NT2/D1 (cell line): ENCODE results near the gene CCDC92.

Experiments used
- SUZ12 ChIP-seq: IDR thresholded peaks from 2 replicates; pipeline ENCODE4 v1.6.1; 2011; ENCODE audit not compliant: insufficient read length, insufficient read depth; ENCODE audit errors: extremely low read depth
- YY1 ChIP-seq: IDR thresholded peaks from 2 replicates; pipeline ENCODE4 v1.6.1; 2011; ENCODE audit not compliant: insufficient read length, insufficient read depth
- ZNF274 ChIP-seq: IDR thresholded peaks from 2 replicates; pipeline ENCODE4 v1.6.1; 2011; ENCODE audit warnings: mild to moderate bottlenecking, low read depth, low read length

- TF ChIP-seq YY1 (no peak), ZNF274 (no peak), SUZ12 (no peak)
Measured at GRCh38 chr12:123948401-123948795, 24.2 kb downstream of the CCDC92 start.
